NCI-H2107 treated with DMSO at 0.1 percent for 48 hours (cell line): ENCODE data around the gene MN1.

ENCODE experiments used
- DNase-seq: peaks from one replicate; lab custom pipeline; 2025; ENCODE audit not compliant: unreplicated experiment; lab: John Stamatoyannopoulos, UW

MN1 gene

DNA sequence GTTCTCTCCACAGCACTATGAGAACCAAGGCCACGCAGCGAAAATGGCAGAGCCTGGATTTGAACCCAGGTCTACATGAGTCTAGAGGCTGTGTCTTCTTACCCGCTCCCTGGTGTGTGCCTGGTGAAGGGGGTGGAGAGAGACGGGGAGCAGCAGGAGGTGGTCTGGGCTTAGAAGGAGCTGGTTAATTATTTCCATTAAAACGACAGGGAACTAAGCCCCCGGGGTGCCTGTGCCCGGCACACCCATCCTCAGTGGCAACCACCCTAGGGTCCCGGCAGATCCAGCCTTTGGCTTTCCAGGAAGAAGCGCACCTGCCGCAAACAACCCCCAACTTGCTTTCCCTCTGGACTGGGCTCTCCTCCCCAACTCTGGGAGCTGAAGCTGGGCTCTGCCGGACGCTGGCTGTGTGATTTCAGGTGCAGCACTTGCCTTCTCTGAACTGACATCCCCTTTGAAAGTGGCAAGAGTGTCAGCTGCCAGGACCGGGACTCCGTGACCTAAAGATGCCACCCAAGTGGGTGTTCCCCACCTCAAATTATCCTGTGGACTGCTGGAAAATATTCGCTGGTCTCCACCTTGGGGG is 35.8 kb downstream of the MN1 start:
- DNase-seq: no peak

- DNase-seq: no peak
These were observed 36.8 kb downstream of the MN1 start for GRCh38 chr22:27764722-27765236.

DNA sequence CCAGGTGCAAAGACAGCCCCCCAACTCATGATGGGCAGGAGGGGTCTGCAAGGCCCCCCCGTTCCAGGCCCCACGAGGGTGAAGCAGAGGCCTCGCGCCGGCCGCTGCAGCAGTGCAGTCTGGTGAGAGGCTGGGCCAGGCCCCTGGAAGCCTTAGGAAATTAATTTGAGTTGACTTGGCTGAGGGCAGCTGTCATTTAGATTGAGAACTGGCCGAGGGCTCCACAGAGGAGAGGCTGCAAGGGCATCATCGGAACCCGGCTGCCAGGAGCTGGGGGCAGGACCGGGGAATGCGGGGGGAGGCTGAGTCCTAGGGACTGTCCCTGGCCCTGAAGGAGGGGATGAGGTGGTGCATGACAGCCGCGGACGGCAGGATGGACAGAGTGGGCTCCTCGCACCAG is 39.9 kb downstream of the MN1 start:
- no peak for DNase-seq

DNA sequence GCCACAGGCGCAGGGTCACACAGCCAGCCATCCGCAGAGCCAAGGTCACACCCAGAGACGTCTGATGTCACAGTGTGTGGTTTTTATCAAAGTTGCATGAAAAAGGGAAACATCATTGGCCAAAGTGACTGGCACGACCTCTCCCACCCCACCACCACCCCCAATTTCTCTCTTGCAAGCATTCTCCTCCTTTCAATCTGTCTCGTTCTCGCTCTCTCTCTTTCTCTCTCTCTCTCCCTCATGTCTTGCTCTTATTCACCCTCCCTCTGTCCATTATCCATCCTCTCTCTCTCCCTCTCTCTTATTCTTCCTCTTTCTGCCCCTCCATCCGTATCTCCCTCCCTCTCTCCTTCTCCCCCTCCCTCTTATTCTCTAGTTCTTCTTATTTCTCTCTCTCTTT is 40.6 kb downstream of the MN1 start:
- DNase-seq: no peak

GRCh38 chr22:27760474-27760873 is 41.1 kb downstream of the MN1 start:
- DNase-seq: no peak

- DNase-seq: no peak
These were observed 43.5 kb downstream of the MN1 start for GRCh38 chr22:27757928-27758525.

GRCh38 chr22:27756212-27756660 is 45.3 kb downstream of the MN1 start:
- no peak for DNase-seq

GRCh38 chr22:27755521-27756211 is 45.9 kb downstream of the MN1 start:
- DNase-seq: no peak

- DNase-seq: no peak
These were observed 46.6 kb downstream of the MN1 start for GRCh38 chr22:27754888-27755480.

- no peak for DNase-seq
These were observed 47.2 kb downstream of the MN1 start for GRCh38 chr22:27754247-27754887.

DNA sequence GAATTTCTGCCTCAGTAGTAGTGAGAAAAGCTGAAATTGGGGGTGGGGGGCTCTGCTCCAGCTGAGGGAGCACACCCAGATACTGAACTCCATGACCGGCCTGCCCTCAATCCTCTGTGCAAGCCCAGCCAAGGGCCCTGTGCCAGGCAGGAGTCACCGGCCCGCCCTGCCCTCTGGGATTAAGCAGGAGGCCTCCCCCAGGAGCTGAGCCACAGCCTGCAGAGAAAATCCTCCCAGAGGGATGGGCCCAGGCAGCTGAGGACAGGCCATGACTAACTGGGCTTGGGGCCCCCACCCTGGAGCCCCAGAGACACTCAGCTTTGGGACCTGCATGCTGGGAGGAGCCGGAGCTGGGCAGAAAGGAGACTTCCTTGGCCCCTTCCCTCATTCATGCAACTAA is 48.8 kb downstream of the MN1 start:
- no peak for DNase-seq

DNA sequence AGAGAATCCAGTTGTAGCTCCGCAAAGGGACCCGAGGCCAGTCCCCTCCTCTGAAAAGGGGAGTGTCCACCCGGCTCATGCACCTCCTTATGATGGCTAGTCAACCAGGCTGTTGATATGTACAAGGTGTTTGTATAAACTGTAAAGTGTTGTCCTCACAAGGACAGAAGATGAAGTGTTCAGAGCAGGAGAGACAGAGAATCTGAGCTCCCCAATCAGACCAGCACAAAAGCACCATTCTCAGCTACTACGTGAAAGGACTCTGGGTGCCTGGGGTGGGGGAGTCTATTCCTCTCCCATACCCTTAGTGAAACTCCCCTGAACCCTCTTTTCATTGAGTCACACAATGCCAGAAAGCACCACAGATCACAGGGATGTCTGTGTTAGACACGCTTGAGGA is 49.4 kb downstream of the MN1 start:
- no peak for DNase-seq

GRCh38 chr22:27751277-27752070 is 50.1 kb downstream of the MN1 start:
- no peak for DNase-seq

- DNase-seq: no peak
These were observed 50.8 kb downstream of the MN1 start for GRCh38 chr22:27750584-27751265.

GRCh38 chr22:27749597-27750225 is 51.8 kb downstream of the MN1 start:
- DNase-seq: no peak

DNA sequence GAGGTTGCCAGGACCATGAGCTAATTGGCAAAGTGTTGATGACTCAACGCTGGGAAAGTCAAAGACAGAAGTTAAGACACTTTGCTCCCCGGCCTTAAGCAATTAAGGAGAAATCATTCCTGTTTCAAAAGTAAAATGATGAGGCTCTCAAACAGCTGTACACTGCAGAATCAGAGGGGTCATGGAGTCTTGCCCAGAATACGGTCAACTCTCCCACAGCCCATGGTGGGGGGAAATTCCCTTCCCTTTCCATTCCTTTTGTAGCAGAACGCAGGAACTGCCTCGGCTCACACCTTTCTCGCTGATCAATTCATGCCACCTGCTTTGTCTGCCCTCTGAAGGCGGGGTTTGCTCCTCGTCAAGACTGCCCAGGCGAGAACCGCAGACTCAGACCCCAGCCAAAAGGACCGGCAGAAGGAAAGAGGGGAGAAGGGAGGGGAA is 52.8 kb downstream of the MN1 start:
- no peak for DNase-seq

GRCh38 chr22:27748349-27748748 is 53.2 kb downstream of the MN1 start:
- no peak for DNase-seq

GRCh38 chr22:27747396-27748221 is 53.9 kb downstream of the MN1 start:
- no peak for DNase-seq

DNA sequence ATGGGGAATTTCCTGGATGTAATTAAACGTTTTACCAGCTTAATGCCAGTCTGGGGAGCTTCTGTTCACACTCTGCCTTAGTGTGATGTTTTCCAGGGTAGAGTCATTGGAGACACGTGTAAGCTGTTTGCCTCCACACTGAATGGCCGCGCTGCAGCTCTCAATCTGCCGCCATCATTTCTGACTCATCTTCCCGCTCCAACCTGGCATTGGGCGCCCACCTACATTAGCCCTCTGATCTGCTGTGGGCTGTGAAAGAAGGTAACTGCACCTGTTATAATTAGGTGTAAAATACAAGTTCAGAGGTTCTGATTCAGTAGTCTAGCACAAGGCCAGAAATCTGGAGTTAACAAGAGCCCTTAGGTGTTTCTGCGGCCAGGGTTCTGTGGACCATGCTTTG is 54.6 kb downstream of the MN1 start:
- DNase-seq: no peak
